AG04449 (cell line): ENCODE results near the gene TADA3.
A peak's percentile ranks its signal among the peaks of the same experiment; 100 is the strongest.
"Not testable (repeated sequence)": the region's sequence is repeated elsewhere in the genome, so short reads cannot be mapped to it uniquely, and the experiment has no call there.

Source experiments
- CTCF ChIA-PET: fragments of 350-600 bp; formaldehyde crosslinking; extraction: SDS; loops from one replicate; lab custom pipeline; 2021; ENCODE audit warnings: antibody characterized with exemption; lab: Yijun Ruan, JAX
- POLR2A ChIA-PET: fragments of 400-600, 350-600 bp; formaldehyde crosslinking; extraction: SDS; loops from one replicate; lab custom pipeline; 2020; ENCODE audit warnings: antibody characterized with exemption, inconsistent platforms; lab: Yijun Ruan, JAX
- DNase-seq: peaks from one replicate; pipeline ENCODE4 v3.0.0-alpha.2; 2010; ENCODE audit warnings: low read depth, low spot score
- H3K4me3 ChIP-seq: 2 replicates; pipeline ENCODE4 v1.5.1; 2011; ENCODE audit warnings: low read depth, mild to moderate bottlenecking, control low read depth, low read length
- TF ChIP-seq, protein P1 (sequence below): IDR thresholded peaks from one replicate; pipeline ENCODE4 v1.5.1; 2011; ENCODE audit warnings: mild to moderate bottlenecking, moderate library complexity, low read length, control low read depth, inconsistent platforms; ENCODE audit not compliant: insufficient read depth; ENCODE audit errors: missing control alignments

The TADA3 gene

DNA sequence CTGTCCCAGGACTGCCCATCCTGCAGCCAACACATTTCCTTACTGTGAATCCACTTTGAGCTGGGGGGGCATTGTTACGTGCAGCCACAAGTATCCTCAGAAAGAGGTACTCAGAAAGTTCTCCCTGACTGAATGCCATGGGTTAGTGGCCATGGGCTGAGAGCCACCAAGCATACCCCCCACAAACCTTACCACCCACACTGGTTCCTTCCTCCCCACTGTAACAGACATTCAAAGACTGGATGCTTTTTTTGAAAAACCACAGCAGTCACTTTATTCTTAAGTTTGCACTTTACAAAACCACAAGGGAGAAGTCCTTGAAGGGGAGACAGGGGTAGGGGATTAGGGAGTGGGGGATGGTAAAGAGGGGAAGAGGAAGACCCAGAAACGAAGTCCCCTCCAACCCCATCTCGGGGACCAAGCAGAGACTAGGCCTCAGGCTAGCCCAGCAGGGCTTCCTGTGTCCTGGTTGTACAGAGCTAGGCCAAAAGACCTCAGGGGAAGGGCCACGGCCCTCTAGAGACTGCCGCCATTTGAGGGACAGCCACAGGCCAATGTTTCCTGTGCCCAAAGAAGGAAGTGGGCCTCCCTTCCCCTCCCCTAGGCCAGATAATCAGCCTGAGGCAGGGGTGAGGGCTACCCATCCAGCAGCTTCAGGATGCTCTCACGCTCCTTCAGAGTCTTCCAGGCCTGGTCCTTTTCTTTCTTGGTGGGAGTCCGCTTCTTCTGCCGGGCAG lies 12.4 kb downstream of the TADA3 start:
- TF ChIP-seq, protein P1, sequence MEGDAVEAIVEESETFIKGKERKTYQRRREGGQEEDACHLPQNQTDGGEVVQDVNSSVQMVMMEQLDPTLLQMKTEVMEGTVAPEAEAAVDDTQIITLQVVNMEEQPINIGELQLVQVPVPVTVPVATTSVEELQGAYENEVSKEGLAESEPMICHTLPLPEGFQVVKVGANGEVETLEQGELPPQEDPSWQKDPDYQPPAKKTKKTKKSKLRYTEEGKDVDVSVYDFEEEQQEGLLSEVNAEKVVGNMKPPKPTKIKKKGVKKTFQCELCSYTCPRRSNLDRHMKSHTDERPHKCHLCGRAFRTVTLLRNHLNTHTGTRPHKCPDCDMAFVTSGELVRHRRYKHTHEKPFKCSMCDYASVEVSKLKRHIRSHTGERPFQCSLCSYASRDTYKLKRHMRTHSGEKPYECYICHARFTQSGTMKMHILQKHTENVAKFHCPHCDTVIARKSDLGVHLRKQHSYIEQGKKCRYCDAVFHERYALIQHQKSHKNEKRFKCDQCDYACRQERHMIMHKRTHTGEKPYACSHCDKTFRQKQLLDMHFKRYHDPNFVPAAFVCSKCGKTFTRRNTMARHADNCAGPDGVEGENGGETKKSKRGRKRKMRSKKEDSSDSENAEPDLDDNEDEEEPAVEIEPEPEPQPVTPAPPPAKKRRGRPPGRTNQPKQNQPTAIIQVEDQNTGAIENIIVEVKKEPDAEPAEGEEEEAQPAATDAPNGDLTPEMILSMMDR: no peak
- H3K4me3 ChIP-seq: no peak overlapping the region
- ChIA-PET CTCF (interaction anchor here (1.5 to 2.0 kb wide), 2 partner anchors 8 to 11 kb away, joined by 3 to 7 read pairs; no protein-coding TSS in a partner anchor), POLR2A (no interaction called here)
- DNase-seq: no peak

DNA sequence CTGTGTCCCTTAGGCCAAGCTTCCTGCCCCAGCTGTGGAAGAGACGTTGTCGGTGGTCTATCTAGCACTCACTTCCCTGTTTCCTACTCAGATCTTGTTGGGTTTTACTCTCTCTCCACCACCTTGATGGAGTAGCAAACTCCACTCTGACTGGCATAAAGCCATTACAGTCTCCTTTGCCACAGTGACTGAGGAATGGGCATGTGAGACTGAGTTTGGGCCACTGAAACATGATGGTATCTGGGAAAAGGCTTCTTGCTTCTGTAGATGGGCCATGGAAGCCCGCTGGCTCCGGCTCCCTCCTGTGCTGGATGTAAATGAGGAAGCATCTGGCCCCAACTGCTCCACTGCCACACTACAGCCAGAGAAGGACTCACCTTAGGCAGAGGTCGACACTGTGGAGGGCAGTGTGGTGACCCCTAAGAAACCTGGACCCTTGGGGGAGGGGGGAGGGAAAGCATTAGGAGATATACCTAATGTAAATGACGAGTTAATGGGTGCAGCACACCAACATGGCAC lies 13.1 kb downstream of the TADA3 start:
- CTCF ChIA-PET: no interaction called here
- no peak overlapping the region for H3K4me3 ChIP-seq
- no peak for DNase-seq
- POLR2A ChIA-PET: interaction anchor here (1.7 kb wide), 1 partner anchor 14 kb away, joined by 9 read pairs; the partner anchor contains the start of genes ARPC4 and TADA3
- TF ChIP-seq, protein P1: no peak

DNA sequence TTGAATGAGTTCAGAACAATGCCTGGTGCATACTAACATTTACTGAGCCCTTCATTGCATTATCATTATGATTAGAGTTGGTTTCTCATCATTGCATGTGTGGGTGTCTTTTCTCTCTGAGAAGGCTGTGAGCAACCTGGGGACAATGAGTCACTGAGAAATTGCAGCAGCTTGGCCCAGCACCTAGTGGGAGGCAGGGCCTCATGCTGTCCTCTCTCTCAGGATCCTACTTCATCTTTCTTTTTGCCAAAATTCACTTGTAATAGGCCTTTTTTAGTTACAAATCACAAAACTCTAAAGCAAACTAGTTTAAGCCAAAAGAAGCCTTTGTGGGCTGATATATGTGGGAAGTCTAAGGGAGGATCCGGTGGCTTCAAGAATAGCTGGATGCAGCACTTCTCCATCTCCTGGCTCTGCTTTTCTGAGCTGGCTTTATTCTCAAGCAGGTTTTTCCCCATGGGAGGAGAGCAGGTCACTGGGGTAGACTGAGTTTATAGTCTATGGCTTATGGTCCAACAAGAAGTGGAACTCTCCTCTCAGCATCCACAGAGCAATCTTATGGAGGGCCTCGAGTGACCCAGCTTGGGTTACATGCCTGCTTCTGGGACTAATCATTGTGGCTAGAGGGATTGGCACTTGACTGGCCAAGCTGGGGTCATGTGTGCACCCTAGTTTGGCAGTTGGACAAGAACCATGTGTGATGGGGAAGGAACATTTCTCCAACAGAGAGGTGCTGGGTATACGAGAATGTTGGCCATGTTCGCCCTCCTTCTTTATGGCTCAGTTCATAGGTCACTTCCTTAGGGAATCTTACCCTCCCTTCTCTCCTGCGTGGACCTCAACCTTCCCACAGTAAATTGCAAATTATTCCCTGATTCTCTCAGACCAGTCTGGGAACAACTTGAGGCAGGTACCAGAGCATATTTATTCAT lies 13.9 kb downstream of the TADA3 start:
- TF ChIP-seq, protein P1: no peak
- POLR2A ChIA-PET: interaction anchor here (0.8 to 1.7 kb wide), 2 partner anchors 8 to 14 kb away, joined by 3 to 9 read pairs; partner anchors contain the start of genes ARPC4 and TADA3
- CTCF ChIA-PET: no interaction called here
- no peak overlapping the region for H3K4me3 ChIP-seq
- DNase-seq: peak; percentile 16

DNA sequence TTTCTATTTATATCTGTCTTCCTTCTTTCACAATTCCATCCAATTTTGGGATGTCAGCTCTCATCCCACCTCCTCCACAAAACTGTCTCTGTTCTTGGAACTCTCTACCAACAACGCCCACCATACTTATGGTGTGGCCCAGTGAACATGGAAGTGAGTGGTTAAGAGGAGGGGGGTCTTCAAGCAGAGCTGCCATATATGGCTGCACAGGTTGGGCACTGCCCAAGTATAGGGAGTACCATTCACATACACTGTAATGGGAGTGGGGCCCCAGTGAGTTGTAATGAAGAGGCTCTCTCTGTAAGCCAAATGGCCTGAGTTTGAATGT lies 14.6 kb downstream of the TADA3 start:
- TF ChIP-seq, protein P1: no peak
- no peak overlapping the region for H3K4me3 ChIP-seq
- POLR2A ChIA-PET: interaction anchor here (1.7 kb wide), 1 partner anchor 15 kb away, joined by 9 read pairs; the partner anchor contains the start of genes ARPC4 and TADA3
- CTCF ChIA-PET: no interaction called here
- no peak for DNase-seq

DNA sequence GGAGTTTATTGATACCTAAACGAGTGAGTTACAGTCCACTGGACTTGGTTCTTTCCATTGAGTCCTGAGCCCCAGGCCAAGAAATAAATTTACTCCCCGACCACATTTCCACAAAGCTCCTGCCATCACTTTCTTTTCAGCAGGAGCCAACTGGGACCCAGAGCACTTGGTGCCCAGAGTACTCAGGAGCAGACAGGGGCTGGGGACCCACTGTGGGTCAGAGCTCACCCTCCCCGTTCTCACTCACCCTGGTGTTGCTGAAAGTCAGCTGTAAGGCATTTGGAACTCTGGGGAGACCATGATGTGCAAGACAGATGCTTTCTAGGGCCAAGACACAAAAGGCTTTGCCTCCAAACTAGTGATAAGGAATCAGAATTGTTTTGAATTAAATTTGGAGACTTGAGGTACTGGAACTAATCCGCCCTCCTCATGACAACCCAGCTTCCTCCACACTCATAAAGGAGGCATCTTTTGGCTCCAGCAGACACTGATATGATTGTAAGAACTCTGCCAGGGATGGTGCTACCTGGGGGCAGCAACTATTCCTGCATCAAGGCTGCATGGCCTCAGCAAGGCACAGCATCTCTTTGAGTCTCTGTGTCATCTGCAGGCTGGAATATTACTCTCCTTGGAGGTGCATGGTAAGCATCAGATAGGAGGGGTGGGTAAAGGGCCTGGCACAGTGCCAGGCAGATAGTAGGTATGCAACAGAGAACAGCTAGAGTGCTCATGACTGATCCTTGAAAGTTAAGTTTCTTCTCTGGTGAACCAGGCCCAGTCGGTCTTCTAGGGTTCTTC lies 15.2 kb downstream of the TADA3 start:
- ChIA-PET CTCF (no interaction called here), POLR2A (interaction anchor here (1.7 kb wide), 1 partner anchor 16 kb away, joined by 9 read pairs; the partner anchor contains the start of genes ARPC4 and TADA3)
- TF ChIP-seq, protein P1: no peak
- no peak overlapping the region for H3K4me3 ChIP-seq
- no peak for DNase-seq

DNA sequence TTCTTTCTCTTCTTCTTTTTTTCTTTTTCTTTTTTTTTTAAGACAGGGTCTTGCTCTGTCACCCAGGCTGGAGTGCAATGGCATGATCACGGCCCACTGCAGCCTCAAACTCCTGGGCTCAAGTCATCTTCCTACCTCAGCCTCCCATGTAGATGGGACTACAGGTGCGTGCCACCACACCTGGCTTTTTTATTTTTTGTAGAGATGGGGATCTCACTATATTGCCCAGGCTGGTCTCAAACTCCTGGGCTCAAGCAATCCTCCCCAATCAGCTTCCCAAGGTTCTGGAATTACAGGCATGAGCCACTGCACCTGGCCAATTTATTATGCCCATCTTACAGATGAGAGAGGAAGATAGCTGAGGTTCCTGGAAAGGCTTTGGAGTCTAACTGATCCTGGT lies 21.3 kb downstream of the TADA3 start:
- not testable (repeated sequence) for DNase-seq, H3K4me3 ChIP-seq
- ChIA-PET POLR2A (interaction anchor here (1.4 kb wide), 1 partner anchor 11 kb away, joined by 3 read pairs; no protein-coding TSS in a partner anchor), CTCF (interaction anchor here (1.0 kb wide), 1 partner anchor 38 kb away, joined by 3 read pairs; no protein-coding TSS in a partner anchor)
